Left ventricle myocardium inferior (tissue), 1 donor: Measurements from ENCODE around the gene DOCK3. TPM values are rescaled to one million over a fixed set of nuclear protein-coding genes. Genes with fewer than 3 reads are reported as not detected.

ENCODE experiments used
- DNase-seq: peaks from one replicate; pipeline ENCODE4 v3.0.0-alpha.2; 2020
- H3K27ac ChIP-seq: fragments of 200-600 bp; replicated peaks from 2 replicates; pipeline ENCODE4 v1.8.0; 2021
- H3K27me3 ChIP-seq: fragments of 200-600 bp; 2 replicates; pipeline ENCODE4 v1.8.0; 2021; ENCODE audit warnings: low read depth
- H3K36me3 ChIP-seq: fragments of 200-600 bp; 2 replicates; pipeline ENCODE4 v1.8.0; 2021
- H3K4me1 ChIP-seq: fragments of 200-600 bp; 2 replicates; pipeline ENCODE4 v1.8.0; 2021
- H3K4me3 ChIP-seq: fragments of 200-600 bp; 2 replicates; pipeline ENCODE4 v1.8.0; 2021; ENCODE audit warnings: mild to moderate bottlenecking, moderate library complexity
- H3K9me3 ChIP-seq: fragments of 200-600 bp; replicated peaks from 2 replicates; pipeline ENCODE4 v1.8.0; 2021
- CTCF ChIP-seq: fragments of 200-600 bp; IDR thresholded peaks from 2 replicates; pipeline ENCODE4 v1.8.0; 2021; ENCODE audit warnings: antibody characterized with exemption, mild to moderate bottlenecking, borderline replicate concordance
- intact Hi-C: fragments of 100-400 bp; cut with micrococcal nuclease; formaldehyde crosslinking; loops from one replicate; pipeline ENCODE4 v1.11.0; 2022
- total RNA-seq: library from RNA; stranded (reverse); fragmentation: NEBNext Ultra II Directional; extraction: Animal tissue kit (Norgen Biotek cat#: 25700); gene quantifications from one replicate; pipeline ENCODE4 v1.2.1, GENCODE V29; 2021
- donor health status: DM: no; HTN: yes; CAD: no; lungs with severe emphysema.

The DOCK3 gene
- total RNA-seq, 1 donor from 2014 or later, result 3.9 TPM

- Histone ChIP-seq H3K4me1 (peaks cover 12% of the 10 kb centered on the region), H3K4me3 (no peak overlapping the region), H3K27ac (no peak overlapping the region), H3K36me3 (no peaks in the 10 kb centered on the region), H3K9me3 (no peaks in the 10 kb centered on the region), H3K27me3 (no peaks in the 10 kb centered on the region)
- intact Hi-C loops, result no loop called here
- TF ChIP-seq CTCF, result no peak
- DNase-seq, result no peak
These were observed 18.1 kb upstream of the DOCK3 start for GRCh38 chr3:50656417-50657195.

GRCh38 chr3:50657407-50657806 lies 17.3 kb upstream of the DOCK3 start:
- Histone ChIP-seq H3K36me3 (no peaks in the 10 kb centered on the region), H3K4me3 (no peak overlapping the region), H3K27me3 (no peaks in the 10 kb centered on the region), H3K27ac (no peak overlapping the region), H3K4me1 (peaks cover 4% of the 10 kb centered on the region), H3K9me3 (no peaks in the 10 kb centered on the region)
- no peak for TF ChIP-seq CTCF
- DNase-seq, result no peak
- intact Hi-C loops, result no loop called here

GRCh38 chr3:50657816-50658215 lies 16.9 kb upstream of the DOCK3 start:
- Histone ChIP-seq H3K4me3 (no peak overlapping the region), H3K27ac (no peak overlapping the region), H3K36me3 (no peaks in the 10 kb centered on the region), H3K27me3 (no peaks in the 10 kb centered on the region), H3K4me1 (no peaks in the 10 kb centered on the region), H3K9me3 (no peaks in the 10 kb centered on the region)
- no peak for TF ChIP-seq CTCF
- DNase-seq, result no peak
- intact Hi-C loops, result no loop called here

GRCh38 chr3:50658416-50658815 lies 16.3 kb upstream of the DOCK3 start:
- no peak for TF ChIP-seq CTCF
- DNase-seq, result no peak
- intact Hi-C loops, result no loop called here
- Histone ChIP-seq H3K9me3 (no peaks in the 10 kb centered on the region), H3K27me3 (no peaks in the 10 kb centered on the region), H3K4me3 (no peak overlapping the region), H3K27ac (no peak overlapping the region), H3K4me1 (no peaks in the 10 kb centered on the region), H3K36me3 (no peaks in the 10 kb centered on the region)

GRCh38 chr3:50658831-50659230 lies 15.9 kb upstream of the DOCK3 start:
- intact Hi-C loops, result no loop called here
- H3K9me3 ChIP-seq, result no peaks in the 10 kb centered on the region
- no peaks in the 10 kb centered on the region for H3K27me3 ChIP-seq
- H3K4me3 ChIP-seq, result no peak overlapping the region
- TF ChIP-seq CTCF, result no peak
- H3K27ac ChIP-seq, result no peak overlapping the region
- H3K36me3 ChIP-seq, result no peaks in the 10 kb centered on the region
- DNase-seq, result no peak
- no peaks in the 10 kb centered on the region for H3K4me1 ChIP-seq
